ENCODE measurements around the gene SLC25A23.

DNA sequence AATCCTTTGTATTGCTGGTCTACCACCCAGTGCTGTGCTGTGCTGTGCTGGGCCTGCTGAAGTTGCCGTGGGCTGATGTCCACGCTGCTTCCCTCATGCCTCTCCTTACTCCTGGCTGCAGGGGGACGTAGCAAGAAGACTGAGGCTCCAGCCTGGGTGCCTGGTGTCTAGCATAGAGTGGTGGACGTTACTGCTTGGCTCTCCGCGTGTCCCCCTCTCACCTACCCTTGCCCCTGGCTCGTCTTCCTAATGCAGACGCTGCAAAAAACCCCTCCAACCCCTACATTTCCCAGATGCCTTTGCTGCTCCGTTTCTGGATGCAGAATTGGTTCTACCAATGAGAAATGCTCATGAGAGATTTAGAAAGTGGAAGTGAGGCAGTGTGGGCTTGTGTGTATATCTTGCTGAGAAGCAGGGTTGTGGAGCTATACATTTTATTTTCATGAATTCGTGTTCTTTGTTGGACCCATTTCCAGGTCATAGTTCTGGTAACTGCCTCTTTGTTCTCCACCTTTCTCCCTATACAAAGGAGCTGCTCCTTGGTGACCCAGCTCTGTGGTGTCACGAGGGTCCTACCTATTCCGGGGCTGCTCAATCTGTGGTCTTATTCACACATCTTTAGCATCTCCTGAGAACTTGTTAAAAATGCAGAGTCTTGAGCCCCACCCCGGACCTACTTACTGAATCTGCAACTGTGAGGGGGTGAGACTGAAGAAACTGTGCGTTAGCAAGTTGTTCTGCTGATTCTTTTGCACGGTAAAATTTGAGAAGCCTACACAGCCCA lies 29.9 kb upstream of the SLC25A23 start:
- TF ChIP-seq CTCF (IDR thresholded peaks at IDR 0.05) (no peak), POLR2AphosphoS5 (IDR thresholded peaks at IDR 0.05; ENCODE audit: low read depth, low read length) (no peak)
